Ovary (tissue), 3 donors: ENCODE results near the gene SLC35B3.

Experiments
- CTCF ChIP-seq, 3 donors: fragments of 450-650 bp in 2 of 3; fragments of 200-600 bp in 1 of 3; IDR thresholded peaks; one replicate each; pipeline versions ENCODE4 v1.5.1 to v1.8.0; 2016 to 2022; ENCODE audit warnings: antibody characterized with exemption in 3 of 3, mild to moderate bottlenecking in 1 of 3
- POLR2A ChIP-seq: fragments of 450-650 bp; IDR thresholded peaks from one replicate; pipeline ENCODE4 v1.6.1; 2017; ENCODE audit warnings: antibody characterized with exemption, mild to moderate bottlenecking, moderate library complexity
- donor health status: DM: no; HTN: no; CAD: no.

GRCh38 chr6:8446391-8446790 is 11.0 kb upstream of the SLC35B3 start:
- TF ChIP-seq POLR2A (no peak), CTCF (IDR thresholded peaks at IDR 0.05) (no peak)
